HG02970 (cell line): ENCODE measurements around the gene CACNB3.

Experiments
- ATAC-seq: cut with Tn5 transposase; IDR thresholded peaks from one replicate; pipeline ENCODE4 v1.9.1; 2021; ENCODE audit warnings: mild to moderate bottlenecking, moderate library complexity, moderate number of reproducible peaks; ENCODE audit not compliant: unreplicated experiment, low FRiP score

Gene CACNB3

DNA sequence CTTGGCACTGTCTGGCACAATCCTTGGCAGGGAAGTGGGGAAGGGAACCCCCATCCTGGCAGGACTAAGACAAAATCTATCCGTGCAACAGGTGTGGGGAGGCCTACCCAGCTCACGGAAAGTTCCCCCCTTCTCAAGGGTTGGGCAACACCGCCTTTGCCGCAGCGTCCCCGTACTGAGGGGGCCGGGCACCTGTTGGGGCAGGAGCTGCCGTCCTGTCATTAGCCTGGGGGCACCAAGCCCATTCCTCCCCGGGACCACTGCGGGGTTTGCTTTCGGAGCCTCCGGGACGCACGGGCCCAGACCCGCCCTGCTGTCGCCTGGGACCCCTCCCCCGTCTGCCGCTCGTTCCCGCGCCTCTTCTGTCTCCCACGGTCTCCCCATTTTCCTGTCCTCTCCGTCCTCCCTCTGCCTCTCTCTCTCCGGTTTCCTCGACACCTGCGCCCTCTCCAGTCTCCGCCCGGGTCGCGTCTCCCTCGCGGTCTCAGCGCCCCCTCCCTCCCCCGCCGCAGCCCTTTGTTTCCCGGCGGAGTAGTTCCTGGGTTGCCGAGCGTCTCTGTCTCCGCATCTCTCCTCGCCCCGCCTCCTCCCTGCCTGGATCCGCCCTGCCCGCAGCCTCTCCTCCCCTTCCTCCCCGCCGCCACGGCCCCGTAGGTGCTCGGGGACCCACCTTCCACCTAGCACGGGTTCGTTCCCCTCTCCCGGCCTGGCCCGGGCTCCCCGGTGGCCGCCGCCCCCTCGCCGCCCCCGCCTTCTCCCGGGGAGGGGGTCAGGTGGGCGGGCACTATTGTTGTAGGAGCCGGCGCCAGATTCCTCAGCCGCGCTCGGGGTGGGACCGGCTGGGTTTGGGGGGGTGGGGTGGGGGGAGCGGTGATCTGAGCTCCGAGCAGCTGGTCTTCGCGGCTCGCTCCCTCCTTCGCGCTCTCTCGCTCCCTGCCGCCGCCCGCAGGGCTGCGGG, at the start of gene CACNB3:
Gene CACNB3 (plus strand): TSS at position 624 of the 958 bp plus-strand sequence. CDS start 434 bp downstream, outside the sequence.
- ATAC-seq: no peak

DNA sequence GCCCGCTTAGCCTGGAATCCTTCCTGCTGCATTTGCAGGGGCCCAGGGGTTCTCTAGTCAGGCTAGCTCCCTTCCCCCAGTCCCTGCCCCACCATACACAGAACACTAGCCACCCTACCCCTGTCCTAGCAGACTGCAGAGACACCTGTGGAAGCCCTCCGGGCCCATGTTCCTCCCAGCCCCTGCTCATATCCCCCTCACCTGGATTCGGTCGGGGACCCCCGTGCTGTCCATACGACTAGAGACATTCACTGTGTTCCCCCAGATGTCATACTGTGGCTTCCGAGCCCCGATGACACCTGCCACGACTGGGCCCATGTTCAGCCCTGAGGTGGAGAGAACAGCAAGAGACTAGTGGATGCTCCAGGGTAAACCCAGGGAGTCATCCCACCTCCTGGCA, 49.6 kb upstream of the CACNB3 start:
- ATAC-seq: no peak

DNA sequence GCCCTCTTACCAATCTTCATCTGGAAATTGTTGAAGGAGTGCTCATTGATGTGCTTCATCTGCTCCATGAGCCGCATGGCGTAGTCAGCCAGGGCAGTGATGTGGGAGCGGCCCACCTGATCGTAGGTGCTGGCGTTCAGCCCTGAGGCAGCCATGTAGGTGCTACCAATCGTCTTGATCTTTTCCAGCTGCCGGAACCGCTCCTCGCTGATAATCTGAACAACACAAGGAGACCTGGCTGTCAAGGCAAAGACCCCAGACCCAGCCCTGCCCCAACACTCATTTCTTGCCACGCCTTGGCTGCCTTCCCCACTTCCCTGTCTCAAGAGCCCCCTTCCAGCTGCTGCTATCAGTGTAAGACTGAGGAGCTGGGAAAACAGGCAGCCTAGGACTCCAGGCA, 47.5 kb upstream of the CACNB3 start:
- no peak for ATAC-seq

DNA sequence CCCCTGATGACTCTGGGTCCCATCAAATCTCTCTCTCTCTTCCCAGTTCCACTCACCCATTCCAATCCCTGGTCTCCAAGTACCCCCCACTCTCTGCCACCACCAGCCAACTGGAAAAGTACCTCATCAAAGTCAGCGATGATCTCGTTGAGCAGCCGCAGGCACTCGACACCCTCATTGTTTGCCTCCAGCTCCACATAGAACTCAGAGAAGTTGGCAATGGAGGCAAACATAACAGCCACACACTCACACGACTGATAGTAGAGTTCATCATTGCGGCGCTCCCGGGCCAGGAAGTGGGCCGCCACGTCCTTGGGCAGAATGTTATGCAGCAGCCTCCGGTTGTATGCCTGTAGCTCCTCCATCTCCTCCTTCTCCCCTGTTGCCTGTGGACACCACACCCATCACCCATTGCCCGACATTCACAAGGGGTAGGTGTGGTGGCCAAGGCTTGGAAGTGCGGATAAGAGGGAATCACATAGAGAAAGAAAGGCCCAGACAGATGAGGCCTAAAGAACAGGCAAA, 46.6 kb upstream of the CACNB3 start:
- no peak for ATAC-seq

DNA sequence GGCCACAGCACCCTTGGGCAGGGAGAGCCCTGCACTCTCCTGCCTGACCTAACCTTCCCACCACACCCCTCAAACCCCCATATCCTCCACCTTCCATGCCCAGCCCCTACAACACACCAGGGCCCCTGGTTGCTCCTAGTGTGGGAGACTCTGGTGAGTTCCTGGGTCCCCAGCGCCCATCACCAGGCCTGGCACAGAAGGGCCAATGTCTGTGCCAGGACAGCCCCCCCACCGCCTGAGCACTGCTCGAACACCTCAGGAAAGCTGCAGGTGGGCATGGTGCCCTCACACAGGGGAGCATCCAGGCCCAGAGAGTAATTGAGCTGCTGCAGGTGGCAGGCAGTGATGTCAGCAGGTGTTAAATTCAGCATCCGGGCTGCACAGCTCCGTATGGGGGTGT, 44.6 kb upstream of the CACNB3 start:
- ATAC-seq: no peak

DNA sequence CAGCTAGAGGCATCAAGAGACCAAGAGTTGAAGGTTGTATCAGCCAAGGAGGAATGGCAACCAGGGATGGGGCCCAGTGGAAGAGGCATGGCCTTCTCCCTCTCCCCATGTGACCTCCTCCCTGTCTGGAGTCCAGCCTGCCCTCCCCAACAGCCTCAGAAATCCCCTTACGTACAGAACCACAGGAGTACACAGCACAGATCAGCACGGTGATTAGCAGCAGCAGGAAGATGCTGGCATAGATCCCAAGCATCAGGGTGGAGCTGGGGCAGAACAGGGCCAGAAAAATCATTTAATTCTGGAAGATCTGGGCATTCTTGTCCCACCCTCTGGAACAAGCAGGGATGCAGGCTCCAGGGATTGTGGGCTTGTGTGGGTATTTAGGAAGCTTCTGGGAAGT, 43.8 kb upstream of the CACNB3 start:
- ATAC-seq: no peak

DNA sequence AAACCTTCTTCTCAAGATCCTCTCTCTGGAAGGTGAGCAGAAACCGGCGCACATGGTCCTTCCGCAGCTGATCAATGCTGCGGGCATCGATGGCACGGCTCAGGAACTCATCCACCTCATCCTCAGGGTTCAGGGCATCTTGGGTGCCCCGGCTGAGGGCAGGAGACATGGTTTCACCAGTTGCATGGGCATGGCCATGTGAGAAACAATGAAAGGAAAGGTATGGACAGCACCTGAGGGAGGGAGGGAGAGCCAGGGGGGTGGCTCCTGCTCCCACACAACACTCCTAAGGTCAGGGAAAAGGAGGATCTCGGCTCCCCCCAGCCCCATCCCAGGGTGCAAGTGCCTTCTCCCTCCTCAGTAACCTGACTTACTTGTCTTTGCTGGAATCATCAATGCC, 43.0 kb upstream of the CACNB3 start:
- no peak for ATAC-seq

DNA sequence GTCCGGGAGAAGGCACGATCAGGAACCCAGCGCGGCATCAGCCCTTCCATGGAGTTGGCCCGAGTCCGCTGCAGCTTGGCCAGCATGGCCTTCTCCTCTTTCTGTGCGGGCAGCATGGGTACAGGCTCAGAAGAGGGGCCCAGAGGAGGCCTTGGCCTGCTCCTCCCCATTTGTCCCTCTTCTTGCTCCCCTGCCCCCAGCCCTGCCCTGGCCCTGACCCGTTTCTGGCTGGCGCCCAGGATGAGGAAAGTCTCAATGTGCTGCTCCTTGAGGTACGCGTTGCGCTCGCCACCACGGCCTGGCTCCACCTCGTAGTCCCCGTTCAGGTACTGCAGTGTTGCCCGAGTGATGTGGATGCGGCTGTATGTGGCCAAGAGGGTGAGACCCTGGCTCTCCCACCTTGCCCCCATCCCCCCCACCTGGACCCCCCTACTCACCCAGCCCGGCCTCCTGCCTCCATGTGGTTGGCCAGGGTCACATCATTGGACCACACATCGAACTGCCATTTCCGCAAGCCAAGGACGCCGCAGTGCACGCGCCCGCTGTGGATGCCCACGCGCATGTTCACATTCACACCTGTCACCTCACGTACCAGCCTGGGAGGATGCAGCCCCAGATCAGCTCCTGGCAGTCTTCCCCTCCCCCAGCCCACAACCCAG, 42.2 kb upstream of the CACNB3 start:
- ATAC-seq: no peak

DNA sequence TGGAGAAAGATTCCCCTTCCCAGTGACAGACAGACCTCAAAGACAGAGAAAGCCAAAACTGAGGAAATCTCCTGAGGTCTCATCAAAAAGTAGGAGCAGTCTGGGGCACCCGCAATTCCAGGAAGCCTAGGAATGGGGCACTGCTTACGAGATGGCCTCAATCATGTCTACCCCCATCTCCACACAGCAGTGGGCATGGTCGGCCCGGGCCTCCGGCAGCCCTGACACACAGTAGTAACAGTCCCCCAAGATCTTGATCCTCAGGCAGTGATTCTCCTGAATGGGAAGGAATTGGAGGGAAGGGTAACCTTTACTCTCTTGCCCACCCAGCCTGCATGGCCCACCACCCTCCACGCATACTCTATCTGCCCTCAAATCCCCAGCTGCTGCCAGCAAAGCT, 41.3 kb upstream of the CACNB3 start:
- ATAC-seq: no peak

DNA sequence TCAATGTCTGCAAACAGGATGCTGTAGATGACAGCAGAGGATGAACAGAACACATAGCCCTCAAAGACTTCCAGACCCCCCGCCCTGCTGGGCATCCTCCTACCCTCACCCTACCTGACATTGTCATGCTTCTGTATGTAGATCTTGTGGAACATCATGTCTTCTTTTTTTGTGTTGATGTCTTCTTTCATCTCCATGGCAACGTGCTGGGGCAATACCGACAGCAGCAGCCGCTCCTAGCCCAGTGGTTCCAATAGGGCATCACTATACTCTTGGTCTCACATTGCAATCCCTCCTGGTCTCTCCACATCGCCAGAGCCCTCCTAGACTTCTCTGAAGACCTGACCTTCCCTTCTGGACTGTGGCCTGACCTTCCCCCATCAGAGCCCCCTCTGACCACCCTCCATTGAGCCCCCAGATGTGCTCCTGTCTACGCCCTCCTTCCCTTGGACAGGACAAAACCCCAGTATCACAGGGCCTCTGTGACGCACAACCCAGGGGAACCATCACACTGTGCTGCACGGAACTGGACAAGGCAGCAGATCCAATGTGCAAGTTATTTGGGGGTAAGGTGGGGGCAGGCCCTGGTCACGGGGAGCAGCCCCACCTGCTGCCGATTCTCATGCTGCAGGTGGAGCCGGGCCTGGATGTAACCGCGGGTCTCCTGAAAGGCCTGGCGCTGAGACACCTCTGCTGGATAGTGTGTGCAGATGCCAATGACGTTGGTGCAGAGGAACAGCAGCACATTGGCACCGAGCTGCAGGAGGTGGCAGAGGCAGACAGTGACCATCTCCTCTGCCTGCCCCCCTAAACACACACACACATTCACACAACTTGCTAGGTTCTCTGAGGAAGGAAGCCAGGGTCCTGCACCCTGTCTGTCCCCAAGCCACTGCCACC, 40.5 kb upstream of the CACNB3 start:
- no peak for ATAC-seq

DNA sequence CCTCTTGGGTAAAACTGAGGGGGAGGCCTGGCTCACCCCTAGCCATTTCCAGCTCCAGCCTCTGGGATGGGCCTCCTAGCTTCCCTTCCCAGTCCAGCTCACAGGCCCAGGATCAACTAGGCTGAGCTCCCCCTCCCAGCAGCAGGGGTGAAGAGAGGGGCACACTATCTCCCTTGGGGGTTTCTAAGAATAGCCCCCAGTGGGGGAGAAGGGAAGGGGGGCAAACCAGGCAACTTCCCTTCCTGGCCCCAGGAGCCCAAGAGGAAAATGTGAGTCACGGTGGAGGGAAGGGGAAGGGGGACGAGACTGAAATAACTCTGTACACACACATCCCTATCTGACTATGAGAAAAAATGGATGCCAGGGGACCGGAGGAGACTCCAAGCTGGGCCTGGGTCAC, 38.4 kb upstream of the CACNB3 start:
- ATAC-seq: no peak

DNA sequence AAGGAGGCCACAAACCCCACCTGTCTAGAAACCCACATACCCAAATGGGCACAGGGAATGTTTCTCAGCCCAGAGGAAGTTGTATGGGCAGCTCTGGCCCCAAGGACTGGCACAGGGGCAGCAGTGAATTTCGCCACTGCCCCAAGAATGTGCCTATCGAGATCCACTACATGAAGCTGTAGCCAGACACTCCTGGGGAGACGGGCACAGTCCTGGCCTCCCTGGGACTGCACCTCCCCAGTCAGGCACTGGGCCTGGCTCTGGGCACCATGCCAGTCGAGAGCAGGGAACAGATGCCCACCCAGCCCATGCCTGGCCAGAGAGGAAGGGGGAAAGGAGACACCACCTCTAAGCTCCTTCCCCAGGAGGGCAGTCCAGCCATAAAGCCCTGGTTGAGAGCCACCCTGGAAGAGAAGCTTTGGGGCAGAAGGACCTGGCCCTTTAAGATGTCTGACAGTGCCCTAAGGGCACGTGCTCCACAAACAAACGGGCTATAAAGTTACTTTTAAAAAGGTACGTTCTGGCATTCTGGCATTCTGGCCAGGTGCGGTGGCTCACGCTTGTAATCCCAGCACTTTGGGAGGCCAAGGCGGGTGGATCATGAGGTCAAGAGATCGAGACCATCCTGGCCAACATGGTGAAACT, 37.8 kb upstream of the CACNB3 start:
- no peak for ATAC-seq

DNA sequence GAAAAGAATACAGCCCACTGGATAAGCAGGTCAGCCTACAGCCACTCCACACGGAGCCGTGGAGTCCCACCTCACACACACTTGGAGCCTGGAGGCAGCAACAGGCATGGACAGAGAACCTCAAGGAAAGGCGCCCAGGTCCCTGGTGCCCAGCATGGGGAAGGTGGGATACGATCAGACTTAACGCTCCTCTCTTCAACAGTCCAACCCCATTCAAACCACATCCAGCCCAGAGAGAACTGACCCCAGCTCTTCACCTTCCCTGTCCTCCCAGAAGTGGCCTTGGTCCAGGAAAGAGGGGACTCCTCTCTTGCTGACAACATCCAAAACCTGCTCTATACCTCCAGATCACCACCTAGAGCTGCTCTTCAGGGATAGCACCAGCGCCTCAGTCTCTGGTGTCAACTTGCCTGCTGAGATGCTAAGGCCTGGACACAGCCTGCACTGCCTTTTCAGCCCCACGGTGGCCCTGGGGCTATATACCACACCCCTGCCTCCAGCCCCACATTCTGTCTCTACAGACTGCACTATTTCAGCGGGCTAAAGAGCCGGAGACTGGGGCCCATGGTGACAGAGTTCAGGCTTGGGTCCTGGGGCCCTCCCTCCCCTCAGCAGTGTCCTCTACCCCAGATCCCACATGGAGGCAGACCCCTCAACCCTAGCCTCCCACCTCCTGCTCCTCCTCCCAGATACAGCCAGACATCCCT, 36.4 kb upstream of the CACNB3 start:
- ATAC-seq: no peak

DNA sequence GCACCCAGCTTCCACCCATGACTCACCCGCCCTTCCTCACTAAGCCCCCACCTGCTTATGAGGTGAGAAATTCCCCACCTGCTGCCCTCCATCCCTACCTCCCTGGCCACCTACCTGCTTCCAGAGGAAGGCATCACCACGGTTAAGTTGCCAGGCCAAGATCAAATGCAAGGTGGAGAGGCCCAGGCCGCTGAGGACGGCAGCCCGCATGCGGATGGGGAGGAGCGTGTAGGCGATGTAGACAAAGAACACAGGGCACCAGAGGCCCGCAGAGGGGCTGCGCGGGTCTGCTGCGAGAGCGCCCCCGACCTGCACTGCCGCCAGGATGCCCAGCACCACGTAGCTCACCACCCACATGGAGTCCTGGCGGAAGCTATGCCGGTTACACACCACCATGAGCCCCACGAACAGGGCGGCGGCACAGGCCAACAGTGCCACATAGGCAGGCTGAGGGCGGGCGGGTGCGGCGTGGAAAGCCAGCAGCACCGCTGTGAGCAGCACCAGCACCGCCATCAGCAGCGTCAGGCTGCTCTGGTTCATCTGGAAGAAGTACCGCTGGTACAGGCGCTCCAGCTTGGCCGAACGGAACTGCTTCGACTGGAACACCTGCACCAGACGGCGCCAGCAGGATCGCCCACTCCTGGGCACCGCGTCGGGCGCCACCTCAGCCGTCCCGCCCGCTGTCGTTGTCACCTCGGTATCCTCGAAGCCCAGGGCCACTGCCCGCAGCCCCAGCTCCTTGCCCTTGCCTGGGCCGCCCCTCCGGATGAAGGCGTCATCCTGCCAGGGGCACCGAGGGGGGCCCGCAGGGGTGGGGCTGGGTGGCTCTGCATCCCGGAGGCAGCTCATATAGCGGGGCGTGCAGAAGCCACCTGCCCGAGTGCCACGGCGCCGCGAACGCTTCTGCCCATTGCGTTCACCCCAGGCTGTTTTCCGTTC, 35.6 kb upstream of the CACNB3 start:
- no peak for ATAC-seq

DNA sequence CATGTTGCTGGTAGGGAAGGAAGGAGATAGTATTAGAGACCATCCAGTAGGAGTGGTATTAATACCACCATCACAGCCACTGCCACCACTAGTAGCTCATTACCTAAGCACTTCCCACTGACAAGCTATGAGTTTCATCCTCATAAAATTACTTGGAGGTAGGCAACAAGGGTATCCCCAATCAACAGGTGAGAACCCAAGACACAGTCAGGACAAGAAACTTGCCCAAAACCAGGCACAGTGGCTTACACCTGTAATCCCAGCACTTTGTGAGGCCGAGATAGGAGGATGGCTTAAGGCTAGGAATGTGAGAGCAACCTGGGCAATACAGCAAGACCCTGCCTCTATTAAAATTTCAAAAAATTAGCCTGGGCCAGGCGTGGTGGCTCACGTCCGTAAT, 34.9 kb upstream of the CACNB3 start:
- ATAC-seq: no peak

DNA sequence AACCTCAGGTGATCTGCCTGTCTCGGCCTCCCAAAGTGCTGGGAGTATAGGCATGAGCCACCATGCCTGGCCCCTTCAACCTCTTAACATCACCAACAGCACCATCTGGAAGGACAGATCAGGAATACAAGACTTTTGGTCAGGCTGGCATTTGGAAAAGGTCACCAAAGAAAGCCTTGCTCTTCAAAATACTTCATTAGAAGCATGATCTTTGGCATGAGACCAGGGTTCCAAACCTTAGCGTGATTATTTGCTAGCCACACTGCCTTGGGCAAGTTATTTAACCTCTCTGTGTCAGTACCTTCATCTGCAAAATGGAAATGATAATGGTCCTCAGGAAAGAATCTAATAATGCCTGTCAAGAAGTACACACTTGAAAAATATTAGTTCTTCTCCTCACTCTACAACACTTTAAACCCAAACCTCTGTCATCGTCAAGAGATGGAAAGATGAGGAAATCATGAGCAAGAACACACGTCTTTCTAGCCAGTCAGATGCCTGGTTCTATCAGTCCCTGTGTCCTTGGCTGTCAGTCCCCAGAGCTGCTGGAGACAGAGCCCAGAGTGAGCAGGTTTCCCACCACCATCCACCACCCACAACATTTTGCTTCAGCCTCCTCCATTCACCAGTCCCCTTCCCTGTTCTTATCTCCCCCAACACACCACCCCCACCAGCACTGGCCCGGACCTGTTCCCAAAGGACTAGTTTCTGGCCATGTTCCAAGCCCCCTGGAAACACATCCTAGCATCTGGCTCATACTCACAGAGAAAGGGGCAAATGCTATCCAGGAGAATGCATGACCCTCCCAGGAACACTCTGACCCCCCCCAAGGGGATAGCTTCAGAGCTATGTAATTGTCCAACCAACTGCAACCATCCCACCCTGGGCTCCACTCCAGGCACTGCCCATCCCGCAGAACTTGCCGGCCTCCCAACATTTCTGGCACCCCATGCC, 31.4 kb upstream of the CACNB3 start:
- ATAC-seq: no peak

DNA sequence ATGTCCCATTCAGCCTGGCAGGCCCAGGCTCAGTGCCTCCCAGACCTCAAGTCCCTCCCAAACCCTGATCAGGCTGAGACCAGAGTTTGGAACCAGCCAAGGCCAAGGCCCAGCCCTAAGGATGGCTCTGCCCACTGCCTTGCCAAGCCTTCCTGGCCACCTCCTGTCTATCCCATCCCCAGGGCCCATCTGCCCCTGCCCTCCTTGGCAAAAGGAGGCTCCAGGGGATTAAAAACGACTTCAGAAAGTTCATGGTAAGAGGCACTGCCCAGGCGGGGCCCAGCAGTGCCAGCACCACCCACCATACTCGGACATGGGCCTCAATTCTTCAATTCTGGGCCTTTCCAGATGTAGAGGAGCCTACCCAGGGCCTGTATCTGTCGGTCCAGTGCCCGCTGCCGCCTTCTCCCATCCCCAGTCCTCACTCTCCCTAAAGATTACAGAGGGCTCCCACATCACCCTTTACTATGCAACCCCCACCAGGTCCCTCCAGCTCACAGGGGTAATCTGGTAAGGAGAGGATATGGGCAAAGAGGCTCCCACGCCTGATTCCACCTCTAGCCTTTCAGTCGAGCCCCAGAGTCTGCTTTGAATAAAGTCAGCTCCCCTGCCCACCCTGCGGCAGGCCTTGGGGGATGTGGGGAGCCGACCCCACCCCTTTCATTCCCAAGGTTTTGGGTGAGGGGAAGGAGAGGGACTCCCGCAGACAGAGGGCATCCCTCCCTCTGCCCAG, 30.3 kb upstream of the CACNB3 start:
- no peak for ATAC-seq
